AG04449 (cell line): ENCODE results near the gene CHST11.

Experiments used
- CTCF ChIA-PET: fragments of 350-600 bp; formaldehyde crosslinking; extraction: SDS; loops from one replicate; lab custom pipeline; 2021; ENCODE audit warnings: antibody characterized with exemption; lab: Yijun Ruan, JAX
- POLR2A ChIA-PET: fragments of 400-600, 350-600 bp; formaldehyde crosslinking; extraction: SDS; loops from one replicate; lab custom pipeline; 2020; ENCODE audit warnings: antibody characterized with exemption, inconsistent platforms; lab: Yijun Ruan, JAX
- DNase-seq: peaks from one replicate; pipeline ENCODE4 v3.0.0-alpha.2; 2010; ENCODE audit warnings: low read depth, low spot score
- H3K4me3 ChIP-seq: 2 replicates; pipeline ENCODE4 v1.5.1; 2011; ENCODE audit warnings: low read depth, mild to moderate bottlenecking, control low read depth, low read length
- CTCF ChIP-seq: IDR thresholded peaks from one replicate; pipeline ENCODE4 v1.5.1; 2011; ENCODE audit warnings: mild to moderate bottlenecking, moderate library complexity, low read length, control low read depth, inconsistent platforms; ENCODE audit not compliant: insufficient read depth; ENCODE audit errors: missing control alignments

The CHST11 gene

GRCh38 chr12:104582739-104583138 lies 126.0 kb downstream of the CHST11 start:
- ChIA-PET CTCF (no interaction called here), POLR2A (interaction anchor here (0.9 kb wide), 1 partner anchor 13 kb away, joined by 3 read pairs; no protein-coding TSS in a partner anchor)
- H3K4me3 ChIP-seq, result no peak overlapping the region
- no peak for TF ChIP-seq CTCF
- DNase-seq, result no peak

GRCh38 chr12:104583301-104583700 lies 126.6 kb downstream of the CHST11 start:
- POLR2A ChIA-PET, result interaction anchor here (0.9 kb wide), 1 partner anchor 13 kb away, joined by 3 read pairs; no protein-coding TSS in a partner anchor
- TF ChIP-seq CTCF, result no peak
- CTCF ChIA-PET, result no interaction called here
- no peak overlapping the region for H3K4me3 ChIP-seq
- DNase-seq, result no peak

- H3K4me3 ChIP-seq, result no peak overlapping the region
- POLR2A ChIA-PET, result no interaction called here
- CTCF ChIA-PET, result interaction anchor here (0.9 kb wide), 1 partner anchor 15 kb away, joined by 3 read pairs; no protein-coding TSS in a partner anchor
- TF ChIP-seq CTCF, result no peak
- DNase-seq, result no peak
These were observed 128.8 kb downstream of the CHST11 start for GRCh38 chr12:104585448-104586055.

- DNase-seq, result no peak
- POLR2A ChIA-PET, result interaction anchor here (0.6 kb wide), 1 partner anchor 10 kb away, joined by 3 read pairs; no protein-coding TSS in a partner anchor
- TF ChIP-seq CTCF, result no peak
- H3K4me3 ChIP-seq, result no peak overlapping the region
- CTCF ChIA-PET, result no interaction called here
These were observed 129.7 kb downstream of the CHST11 start for GRCh38 chr12:104586351-104586919.

GRCh38 chr12:104588047-104588920 lies 131.5 kb downstream of the CHST11 start:
- no peak overlapping the region for H3K4me3 ChIP-seq
- ChIA-PET POLR2A (interaction anchor here (0.6 to 1.7 kb wide), 4 partner anchors 9 to 270 kb away, joined by 3 to 8 read pairs (median 4); no protein-coding TSS in a partner anchor), CTCF (no interaction called here)
- TF ChIP-seq CTCF, result no peak
- no peak for DNase-seq
